Activated gamma-delta T cell (primary cell): ENCODE results near the gene CLEC19A.

ENCODE experiments used
- DNase-seq: peaks from one replicate; lab custom pipeline; 2025; lab: John Stamatoyannopoulos, UW
- total RNA-seq, 2 donors: gene quantifications; one replicate each; lab custom pipeline; 2026; lab: John Stamatoyannopoulos, UW

The CLEC19A gene
- total RNA-seq = 0 reads per million in 2 donors

- no peak for DNase-seq
Measured at GRCh38 chr16:19285431-19285830, at the start of gene CLEC19A. TSS of gene CLEC19A (plus strand) at chr16:19285731. CDS start at chr16:19285852, 121 bp downstream.

- no peak for DNase-seq
Measured at GRCh38 chr16:19235886-19236285, 49.6 kb upstream of the CLEC19A start.

- no peak for DNase-seq
Measured at GRCh38 chr16:19236561-19237209, 48.8 kb upstream of the CLEC19A start.

GRCh38 chr16:19238406-19238805 is 47.1 kb upstream of the CLEC19A start:
- DNase-seq = no peak

- no peak for DNase-seq
Measured at GRCh38 chr16:19239511-19240155, 45.9 kb upstream of the CLEC19A start.

GRCh38 chr16:19240494-19240893 is 45.0 kb upstream of the CLEC19A start:
- no peak for DNase-seq

GRCh38 chr16:19241512-19241911 is 44.0 kb upstream of the CLEC19A start:
- no peak for DNase-seq

GRCh38 chr16:19242186-19242585 is 43.3 kb upstream of the CLEC19A start:
- no peak for DNase-seq

- no peak for DNase-seq
Measured at GRCh38 chr16:19242987-19243575, 42.5 kb upstream of the CLEC19A start.

GRCh38 chr16:19245326-19245925 is 40.1 kb upstream of the CLEC19A start:
- DNase-seq = no peak

- no peak for DNase-seq
Measured at GRCh38 chr16:19252904-19253303, 32.6 kb upstream of the CLEC19A start.

GRCh38 chr16:19254611-19255010 is 30.9 kb upstream of the CLEC19A start:
- DNase-seq = no peak

GRCh38 chr16:19264123-19264673 is 21.3 kb upstream of the CLEC19A start:
- DNase-seq = no peak

GRCh38 chr16:19265380-19265930 is 20.1 kb upstream of the CLEC19A start:
- no peak for DNase-seq

GRCh38 chr16:19266774-19267173 is 18.8 kb upstream of the CLEC19A start:
- no peak for DNase-seq

GRCh38 chr16:19269098-19269497 is 16.4 kb upstream of the CLEC19A start:
- DNase-seq = no peak

GRCh38 chr16:19274165-19274797 is 11.2 kb upstream of the CLEC19A start:
- no peak for DNase-seq

GRCh38 chr16:19278403-19278802 is 7.1 kb upstream of the CLEC19A start:
- no peak for DNase-seq

GRCh38 chr16:19281246-19281645 is 4.3 kb upstream of the CLEC19A start:
- no peak for DNase-seq

GRCh38 chr16:19282101-19282500 is 3.4 kb upstream of the CLEC19A start:
- DNase-seq = no peak

GRCh38 chr16:19283637-19284036 is 1.9 kb upstream of the CLEC19A start:
- no peak for DNase-seq

GRCh38 chr16:19284207-19284606 is 1.3 kb upstream of the CLEC19A start:
- no peak for DNase-seq
